ENCODE measurements around the gene NHLH1.

NHLH1 gene

DNA sequence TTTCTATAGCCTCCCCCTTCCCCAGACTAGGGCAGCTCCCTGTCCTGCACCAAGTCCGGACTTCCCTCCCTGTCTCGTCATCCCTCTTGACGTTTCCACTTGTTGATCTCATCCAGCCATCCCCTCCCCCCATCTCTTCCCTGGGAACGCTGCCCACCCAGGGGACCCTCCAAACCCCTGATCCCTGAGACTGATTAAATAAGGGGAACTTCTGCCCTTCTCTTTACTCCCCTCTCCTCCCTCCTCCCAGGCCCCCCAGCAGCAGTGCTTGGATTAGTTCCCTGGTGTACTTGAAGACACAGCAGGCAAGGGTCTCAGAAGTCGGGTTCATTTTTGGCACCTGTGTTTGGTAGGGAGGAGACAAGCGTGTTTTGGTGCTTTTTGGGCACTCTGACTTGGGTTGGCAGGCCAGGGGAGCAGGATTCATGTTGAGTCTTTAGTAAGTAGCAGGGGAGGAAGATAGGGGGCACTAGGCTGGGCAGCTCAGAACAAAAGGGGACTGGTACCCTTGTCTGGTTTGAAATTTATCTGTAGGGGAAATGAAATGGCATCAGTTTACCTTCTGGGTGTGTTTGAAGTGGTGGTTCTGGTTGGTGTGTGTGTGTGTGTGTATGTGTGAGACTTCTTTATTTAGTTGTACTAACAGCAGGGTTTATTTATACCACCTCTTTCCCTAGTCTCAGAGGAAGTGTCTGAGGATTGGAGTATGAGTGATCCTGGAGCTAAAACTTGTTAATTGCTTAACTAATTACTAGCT lies 44.6 kb downstream of the NHLH1 start:
- DNase-seq (ENCODE audit: low spot score), result no peak

DNA sequence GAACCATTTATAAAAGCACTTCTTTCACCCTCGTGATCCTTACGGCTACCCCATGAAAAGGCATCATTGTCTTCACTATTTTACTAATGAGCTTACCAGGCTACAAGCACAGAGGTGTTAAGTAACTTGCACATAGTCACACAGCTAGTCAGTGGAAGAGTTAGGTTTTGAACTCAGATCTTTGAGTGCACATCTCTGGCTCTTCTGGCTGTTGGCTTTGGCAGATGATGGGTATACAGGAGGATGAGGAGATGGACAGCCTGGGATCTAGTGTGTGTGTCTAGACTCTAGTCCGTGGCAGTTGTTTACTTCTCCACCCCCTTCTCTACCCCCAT lies 45.1 kb downstream of the NHLH1 start:
- DNase-seq (ENCODE audit: low spot score), result no peak

GRCh38 chr1:160413716-160414115 lies 46.8 kb downstream of the NHLH1 start:
- no peak for DNase-seq (ENCODE audit: low spot score)

- no peak for DNase-seq (ENCODE audit: low spot score)
Measured at GRCh38 chr1:160414881-160415280, 48.0 kb downstream of the NHLH1 start.

GRCh38 chr1:160415696-160416290 lies 48.9 kb downstream of the NHLH1 start:
- DNase-seq (ENCODE audit: low spot score), result no peak

DNA sequence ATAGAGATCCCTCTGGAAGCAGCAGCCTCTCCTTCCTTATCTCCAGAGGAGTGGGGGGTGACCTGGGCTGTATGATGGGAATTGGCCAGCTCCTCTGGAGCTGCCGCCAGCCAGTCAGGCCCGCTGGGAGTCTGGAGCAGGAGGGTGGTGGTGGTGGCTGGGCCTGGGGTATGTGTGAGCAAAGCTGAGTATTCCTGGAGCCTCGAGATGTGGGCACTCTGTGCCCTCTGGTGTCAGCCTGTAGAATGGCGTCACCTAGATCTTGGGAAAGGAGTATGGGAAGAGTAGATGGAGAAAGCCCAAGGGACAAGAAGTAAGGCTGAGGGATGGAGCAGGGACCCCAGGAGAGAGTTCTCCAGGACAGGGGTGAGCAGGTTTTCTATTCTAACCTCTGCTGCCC lies 49.5 kb downstream of the NHLH1 start:
- DNase-seq (ENCODE audit: low spot score), result peak; percentile 67

DNA sequence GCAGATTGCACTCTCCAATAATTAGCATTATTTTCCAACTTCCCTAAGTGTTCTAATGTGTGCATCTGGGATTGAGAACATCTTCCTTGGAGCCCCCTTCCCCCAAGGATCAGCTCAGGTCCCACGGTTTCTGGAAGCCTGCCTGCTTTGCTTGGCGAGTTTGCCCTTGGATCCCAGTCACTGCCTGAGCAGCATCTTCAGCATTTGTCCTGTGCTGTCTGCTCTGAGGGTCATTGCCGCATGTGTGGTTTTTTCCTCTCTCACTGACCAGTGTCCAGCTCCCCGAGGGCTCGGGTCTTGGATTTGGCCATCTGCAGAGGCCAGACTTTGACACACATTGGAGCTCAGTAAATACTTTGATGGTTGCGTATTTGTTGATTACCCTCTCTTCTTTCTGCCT lies 51.6 kb downstream of the NHLH1 start:
- DNase-seq (ENCODE audit: low spot score), result no peak

DNA sequence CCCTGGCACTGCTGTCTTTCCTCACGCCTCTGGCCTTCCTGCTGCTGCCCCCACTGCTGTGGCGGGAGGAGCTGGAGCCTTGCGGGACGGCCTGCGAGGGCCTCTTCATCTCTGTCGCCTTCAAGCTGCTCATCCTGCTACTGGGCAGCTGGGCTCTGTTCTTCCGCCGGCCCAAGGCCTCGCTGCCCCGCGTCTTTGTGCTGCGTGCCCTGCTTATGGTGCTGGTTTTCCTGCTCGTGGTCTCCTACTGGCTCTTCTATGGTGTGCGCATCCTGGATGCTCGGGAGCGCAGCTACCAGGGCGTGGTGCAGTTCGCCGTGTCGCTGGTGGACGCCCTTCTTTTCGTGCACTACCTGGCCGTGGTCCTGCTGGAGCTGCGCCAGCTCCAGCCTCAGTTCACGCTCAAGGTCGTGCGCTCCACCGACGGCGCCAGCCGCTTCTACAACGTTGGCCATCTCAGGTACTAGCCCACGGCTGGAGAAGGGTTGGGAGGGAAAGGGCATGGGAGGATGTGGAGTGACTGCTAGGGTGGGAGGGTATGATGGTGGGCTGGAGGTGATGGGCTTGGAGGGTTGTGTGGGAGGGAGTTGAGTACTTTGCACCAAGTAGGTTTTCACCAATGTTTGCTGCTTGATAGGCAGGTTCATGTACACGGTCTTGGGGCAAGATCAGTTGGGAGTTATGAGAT lies 52.4 kb downstream of the NHLH1 start:
- DNase-seq (ENCODE audit: low spot score), result no peak

- no peak for DNase-seq (ENCODE audit: low spot score)
Measured at GRCh38 chr1:160419838-160420169, 52.9 kb downstream of the NHLH1 start.

DNA sequence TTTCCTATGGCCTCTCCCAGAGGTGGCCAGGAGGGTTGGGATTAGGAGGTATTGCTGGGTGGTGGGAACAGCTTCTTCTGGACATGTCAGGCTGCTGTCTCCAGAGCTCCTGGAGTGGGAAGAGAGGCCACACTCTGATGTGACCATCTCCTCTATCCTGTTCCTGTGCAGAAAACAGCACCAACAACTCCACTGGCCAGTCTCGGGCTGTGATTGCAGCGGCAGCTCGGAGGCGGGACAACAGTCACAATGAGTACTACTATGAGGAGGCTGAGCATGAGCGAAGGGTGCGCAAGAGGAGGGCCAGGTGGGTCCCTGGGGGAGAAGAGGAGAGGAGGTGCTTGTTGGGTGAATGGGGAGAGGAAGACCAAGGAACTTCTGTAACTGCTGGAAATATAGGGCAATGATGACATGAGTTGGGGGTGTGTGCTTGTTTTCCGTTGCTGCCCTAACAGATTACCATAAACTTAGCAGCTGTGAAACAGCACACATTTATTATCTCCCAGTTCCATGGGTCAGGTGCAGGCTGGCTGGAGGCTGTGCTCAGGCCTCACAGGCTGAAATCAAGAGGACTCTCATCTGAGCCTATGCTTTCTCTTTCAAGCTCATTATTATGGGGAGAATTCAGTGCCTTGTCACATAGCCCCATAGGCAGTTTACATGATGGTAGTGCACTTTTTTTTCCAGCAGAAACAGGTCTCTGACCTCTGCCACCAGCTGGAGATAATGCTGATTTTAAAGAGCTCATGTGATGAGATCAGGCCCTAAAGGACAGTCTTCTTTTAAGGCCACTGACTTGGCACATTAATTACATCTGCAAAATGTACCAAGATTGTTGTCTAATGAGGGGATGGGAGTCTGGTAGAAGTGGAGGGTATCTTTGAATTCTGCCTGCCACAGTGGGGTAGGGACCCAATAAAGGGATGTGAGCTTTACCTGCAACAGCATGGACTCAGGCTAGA lies 54.3 kb downstream of the NHLH1 start:
- no peak for DNase-seq (ENCODE audit: low spot score)

DNA sequence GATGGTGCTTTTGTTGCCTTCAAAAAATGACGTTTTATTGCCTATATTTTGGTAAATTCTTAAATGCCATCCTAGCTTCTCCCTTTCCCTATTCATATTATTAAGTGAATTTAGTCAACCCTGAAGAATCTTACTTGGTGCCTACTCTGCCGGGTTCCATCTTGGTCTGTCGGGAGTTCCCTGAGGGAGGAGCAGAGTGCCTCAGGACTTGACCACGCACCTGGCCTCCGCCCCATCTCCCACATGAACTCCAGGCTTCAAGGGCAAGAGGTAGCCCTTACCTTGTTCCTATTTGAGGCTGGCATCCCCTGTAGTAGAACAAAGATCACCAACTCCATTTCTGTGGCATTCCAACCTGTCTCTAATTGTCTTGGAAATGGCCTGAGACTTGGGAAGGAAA lies 55.0 kb downstream of the NHLH1 start:
- DNase-seq (ENCODE audit: low spot score), result no peak

All from iPS-NIHi11 (cell line).